ENCODE results near the gene IDI2.

DNA sequence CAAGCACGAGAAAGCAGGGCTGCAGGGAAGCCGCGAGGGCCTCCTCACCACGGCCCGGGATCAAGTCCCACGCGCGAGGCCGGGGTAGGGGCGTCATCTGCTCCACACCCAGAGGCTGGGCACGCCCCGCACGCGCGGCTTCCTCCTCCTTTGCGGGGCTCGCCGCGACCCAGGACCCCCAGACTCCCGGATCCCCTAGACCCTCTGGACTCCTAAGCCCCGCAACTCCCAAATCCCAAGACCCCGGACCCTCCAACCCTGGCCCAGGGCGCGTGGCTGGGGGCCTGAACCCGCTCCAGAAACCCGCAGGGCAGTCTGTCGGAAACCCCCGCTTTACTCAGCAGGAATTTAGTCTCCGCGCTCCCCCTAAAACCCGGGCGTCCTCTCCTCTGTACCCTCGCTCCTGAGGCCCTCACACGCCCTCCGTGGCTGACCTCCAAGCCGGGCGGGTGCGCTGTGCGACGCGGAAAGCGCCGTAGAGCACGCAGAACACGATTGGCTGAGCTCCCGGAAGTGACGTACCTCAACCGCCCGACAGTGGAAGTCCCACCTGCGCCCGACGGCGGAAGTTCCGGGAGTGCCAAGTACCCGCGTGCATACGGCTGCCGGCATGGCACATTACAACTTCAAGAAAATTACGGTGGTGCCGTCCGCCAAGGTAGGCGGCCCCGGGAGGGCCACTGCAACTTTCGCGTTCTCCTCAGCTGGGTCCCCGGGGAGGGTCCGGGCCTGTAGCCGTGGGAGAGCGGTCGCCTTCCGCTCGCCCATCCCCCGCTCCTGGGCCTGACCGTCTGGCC is 37.6 kb downstream of the IDI2 start, which contains the start of gene GTPBP4:
- TF ChIP-seq, protein P1, sequence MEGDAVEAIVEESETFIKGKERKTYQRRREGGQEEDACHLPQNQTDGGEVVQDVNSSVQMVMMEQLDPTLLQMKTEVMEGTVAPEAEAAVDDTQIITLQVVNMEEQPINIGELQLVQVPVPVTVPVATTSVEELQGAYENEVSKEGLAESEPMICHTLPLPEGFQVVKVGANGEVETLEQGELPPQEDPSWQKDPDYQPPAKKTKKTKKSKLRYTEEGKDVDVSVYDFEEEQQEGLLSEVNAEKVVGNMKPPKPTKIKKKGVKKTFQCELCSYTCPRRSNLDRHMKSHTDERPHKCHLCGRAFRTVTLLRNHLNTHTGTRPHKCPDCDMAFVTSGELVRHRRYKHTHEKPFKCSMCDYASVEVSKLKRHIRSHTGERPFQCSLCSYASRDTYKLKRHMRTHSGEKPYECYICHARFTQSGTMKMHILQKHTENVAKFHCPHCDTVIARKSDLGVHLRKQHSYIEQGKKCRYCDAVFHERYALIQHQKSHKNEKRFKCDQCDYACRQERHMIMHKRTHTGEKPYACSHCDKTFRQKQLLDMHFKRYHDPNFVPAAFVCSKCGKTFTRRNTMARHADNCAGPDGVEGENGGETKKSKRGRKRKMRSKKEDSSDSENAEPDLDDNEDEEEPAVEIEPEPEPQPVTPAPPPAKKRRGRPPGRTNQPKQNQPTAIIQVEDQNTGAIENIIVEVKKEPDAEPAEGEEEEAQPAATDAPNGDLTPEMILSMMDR (IDR thresholded peaks at IDR 0.05) = peak in 4 of 5 experiments; percentile 10 to 55 (median 31)
- TF ChIP-seq POLR2A (IDR thresholded peaks at IDR 0.05) = peak; percentile 7 to 59

Data from tibial nerve (tissue), 3 donors.